ENCODE measurements around the gene OTP.
A peak's percentile ranks its signal among the peaks of the same experiment; 100 is the strongest.

OTP gene

DNA sequence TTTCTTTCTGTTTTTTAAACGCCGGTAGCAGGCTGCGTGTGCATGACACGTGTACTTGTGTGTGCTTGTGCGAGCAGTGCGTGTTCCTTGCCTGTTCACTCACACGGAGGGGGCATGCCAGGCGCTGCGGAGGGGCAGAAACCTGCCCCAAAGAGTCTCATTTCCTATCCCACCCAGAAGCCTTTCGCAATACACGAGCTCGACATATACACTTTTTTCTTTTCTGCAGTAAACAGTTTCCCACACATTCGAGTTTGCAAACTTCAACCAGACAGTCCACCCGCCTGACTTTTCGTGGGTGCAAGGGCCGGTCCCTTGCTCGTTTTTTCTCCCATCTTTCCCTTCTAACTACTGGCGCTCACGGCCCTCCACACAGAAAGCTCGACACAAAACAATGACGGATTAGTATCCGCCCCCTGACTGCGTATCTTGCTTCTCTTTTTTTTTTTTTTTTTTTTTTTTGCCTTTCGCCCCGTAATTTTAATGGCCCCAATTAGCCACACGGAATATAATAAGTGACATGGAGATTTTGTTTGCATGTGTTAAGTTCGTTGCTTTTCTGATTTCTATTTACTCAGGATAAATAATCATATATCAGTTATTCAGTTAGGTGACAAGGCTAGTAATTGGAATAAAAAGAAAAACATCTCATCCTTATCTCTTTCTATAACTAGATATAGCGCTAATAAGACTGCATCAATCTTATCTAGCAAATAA is 5.3 kb upstream of the OTP start:
- Mint-ChIP-seq H3K4me1 (ENCODE audit: low read depth) (peaks cover 29% of the 10 kb centered on the region), H3K4me3 (peak overlapping the region; percentile 48), H3K9me3 (peaks cover 4% of the 10 kb centered on the region), H3K27ac (no peak overlapping the region), H3K36me3 (ENCODE audit: low read depth) (peaks cover 9% of the 10 kb centered on the region), H3K27me3 (peaks cover 96% of the 10 kb centered on the region)

DNA sequence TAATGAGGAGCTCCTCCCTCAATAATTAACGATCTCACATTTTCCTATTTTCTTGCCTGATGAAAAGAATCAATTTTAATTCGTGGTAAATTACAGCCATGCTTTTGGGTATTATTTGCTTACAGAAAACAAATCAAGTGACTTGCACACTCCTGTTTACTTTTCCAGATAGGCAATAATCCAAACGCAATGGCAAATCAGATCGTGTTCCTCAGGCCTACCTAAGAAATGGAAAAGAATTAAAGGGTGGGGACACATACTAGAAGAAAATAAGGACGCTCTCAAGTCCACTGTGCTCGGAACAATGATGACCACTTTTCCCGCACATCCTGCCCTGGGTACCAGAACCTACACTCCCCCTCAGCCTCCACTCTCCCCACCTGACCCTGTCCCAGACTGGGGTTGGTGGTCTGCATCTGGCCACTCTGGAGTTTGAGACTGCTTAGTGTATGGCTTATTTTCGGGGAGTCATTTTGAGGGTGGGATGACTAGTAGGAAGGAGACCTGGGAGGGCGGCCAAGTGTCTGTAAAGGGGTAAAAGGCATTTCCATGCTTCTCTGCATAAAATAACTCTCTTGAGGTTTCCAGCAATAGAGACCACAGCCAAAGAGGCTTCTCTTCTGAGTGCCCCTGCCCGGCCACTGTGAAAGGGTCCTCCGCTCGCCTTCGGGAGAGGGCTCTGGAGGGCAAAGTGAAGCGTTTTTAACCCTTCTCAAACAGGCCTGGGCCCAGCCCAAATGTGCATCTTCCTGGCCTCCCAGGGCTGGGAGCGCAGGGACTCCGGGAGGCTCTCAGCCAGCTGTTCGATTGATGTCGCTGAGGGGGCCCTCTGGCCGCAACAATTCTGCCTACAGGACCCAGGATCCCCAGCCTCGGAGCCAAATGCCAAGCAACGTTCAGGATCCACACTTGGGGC is 4.5 kb upstream of the OTP start:
- peak overlapping the region; percentile 48 for H3K4me3 Mint-ChIP-seq
- peaks cover 29% of the 10 kb centered on the region for H3K4me1 Mint-ChIP-seq (ENCODE audit: low read depth)
- H3K36me3 Mint-ChIP-seq (ENCODE audit: low read depth) = peaks cover 9% of the 10 kb centered on the region
- H3K27ac Mint-ChIP-seq = no peak overlapping the region
- peaks cover 91% of the 10 kb centered on the region for H3K27me3 Mint-ChIP-seq
- peaks cover 4% of the 10 kb centered on the region for H3K9me3 Mint-ChIP-seq

DNA sequence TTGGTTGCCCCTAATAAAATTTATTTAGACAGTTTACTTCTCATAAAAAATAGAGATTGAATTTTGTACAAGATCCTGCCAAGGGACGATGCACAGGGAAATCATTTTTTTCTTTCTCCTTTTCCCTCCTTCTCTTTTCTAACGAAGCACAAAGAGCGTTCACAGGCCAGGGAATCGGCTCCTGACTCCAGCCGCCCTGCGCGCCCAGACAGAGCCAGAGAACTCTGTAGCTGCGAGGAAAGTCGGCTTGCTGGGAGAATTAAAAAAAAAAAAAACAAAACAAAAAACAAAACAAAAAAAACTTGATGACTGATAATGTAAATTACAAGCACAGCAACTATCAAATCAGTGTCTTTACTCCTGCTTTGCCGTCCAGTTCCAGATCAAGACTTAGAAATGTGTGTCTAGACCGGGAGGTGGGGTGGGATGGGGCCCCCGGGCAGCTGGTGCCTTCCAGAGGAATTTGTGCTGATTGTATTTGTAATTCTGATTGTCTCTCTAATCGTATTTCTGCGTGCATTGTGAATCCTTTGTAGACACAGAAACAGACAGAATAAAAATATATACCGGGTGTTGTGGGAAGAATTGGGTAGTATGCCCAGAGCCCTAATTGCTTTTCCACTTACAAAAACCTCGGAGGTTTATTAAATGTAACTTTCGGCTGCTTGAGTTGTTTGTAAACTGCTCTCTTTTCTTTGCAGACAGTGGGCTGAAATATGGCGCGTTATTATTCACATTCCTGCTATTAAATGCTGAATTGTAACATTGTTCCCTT is 3.6 kb upstream of the OTP start:
- H3K27ac Mint-ChIP-seq = no peak overlapping the region
- H3K36me3 Mint-ChIP-seq (ENCODE audit: low read depth) = peaks cover 15% of the 10 kb centered on the region
- H3K4me3 Mint-ChIP-seq = no peak overlapping the region
- H3K4me1 Mint-ChIP-seq (ENCODE audit: low read depth) = peaks cover 38% of the 10 kb centered on the region
- H3K9me3 Mint-ChIP-seq = peaks cover 11% of the 10 kb centered on the region
- peaks cover 91% of the 10 kb centered on the region for H3K27me3 Mint-ChIP-seq

DNA sequence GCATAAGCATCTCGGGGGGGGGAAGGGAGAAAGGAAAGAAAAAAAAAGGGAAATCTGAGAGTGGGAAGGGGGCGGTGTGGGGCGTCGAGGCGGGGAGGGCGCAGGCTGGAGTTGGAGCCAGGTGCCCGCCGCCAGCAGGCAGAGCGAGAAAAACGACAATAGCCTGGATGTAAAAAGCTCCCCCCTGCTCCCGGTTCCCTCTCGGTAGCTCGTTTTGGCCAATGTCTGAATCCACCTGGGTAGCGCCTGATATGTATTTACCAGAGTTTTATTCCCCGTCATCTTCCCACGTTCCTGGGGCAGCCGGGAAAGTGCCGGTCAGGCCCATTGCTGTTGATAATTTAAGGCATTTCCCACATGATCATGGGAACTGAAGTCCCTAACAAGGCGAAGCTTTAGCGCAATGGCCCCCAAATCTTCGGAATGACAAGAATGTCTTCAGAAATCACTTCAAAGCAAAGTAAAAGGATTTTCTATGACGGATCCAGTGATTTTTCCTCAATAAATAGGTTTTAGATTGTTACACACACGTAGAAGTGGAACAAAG is 3.0 kb upstream of the OTP start:
- no peak overlapping the region for H3K4me3 Mint-ChIP-seq
- peaks cover 11% of the 10 kb centered on the region for H3K9me3 Mint-ChIP-seq
- peaks cover 38% of the 10 kb centered on the region for H3K4me1 Mint-ChIP-seq (ENCODE audit: low read depth)
- H3K36me3 Mint-ChIP-seq (ENCODE audit: low read depth) = peaks cover 15% of the 10 kb centered on the region
- H3K27me3 Mint-ChIP-seq = peaks cover 88% of the 10 kb centered on the region
- peak overlapping the region; percentile 73 for H3K27ac Mint-ChIP-seq

DNA sequence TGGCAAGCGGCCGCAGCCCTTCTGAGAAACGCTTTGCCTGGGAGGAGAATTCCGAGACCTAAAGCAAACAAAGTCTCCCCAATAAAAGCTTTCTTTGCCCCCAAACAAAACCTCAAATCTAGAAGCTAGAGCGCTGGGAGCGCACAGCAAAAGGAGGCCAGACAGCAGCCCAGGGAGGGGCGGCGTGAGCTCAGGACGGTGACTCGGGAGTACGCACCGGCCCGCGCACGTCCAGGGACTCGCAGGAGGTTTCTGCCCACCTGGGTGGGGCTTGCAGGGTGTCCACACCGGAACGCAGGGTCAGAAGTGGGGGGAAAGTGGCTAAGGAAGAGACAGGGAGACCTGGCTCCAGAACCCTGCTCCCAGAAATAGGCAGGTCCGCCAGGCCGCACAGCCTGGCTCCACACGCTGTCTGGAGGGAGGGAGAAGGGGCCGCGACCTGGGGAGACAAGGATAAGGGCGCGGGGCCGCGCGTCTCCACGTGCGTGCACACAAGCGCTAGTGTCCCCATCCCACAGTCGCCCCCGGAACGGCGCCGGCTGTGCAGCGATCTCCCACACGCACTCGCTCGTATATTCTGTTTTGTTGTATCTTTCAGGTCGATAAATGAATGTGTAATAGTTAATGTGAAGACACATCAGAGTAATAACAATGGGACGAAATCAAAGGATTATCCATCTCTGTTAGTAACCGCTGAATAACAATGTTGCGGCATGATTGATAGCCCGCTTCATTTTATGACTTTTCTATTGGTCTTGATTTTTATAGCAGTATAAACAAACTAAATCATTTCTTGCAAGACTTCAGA is 2.3 kb upstream of the OTP start:
- peak overlapping the region; percentile 42 for H3K4me3 Mint-ChIP-seq
- peaks cover 38% of the 10 kb centered on the region for H3K4me1 Mint-ChIP-seq (ENCODE audit: low read depth)
- peak overlapping the region; percentile 73 for H3K27ac Mint-ChIP-seq
- H3K9me3 Mint-ChIP-seq = peaks cover 11% of the 10 kb centered on the region
- H3K36me3 Mint-ChIP-seq (ENCODE audit: low read depth) = peaks cover 15% of the 10 kb centered on the region
- peaks cover 88% of the 10 kb centered on the region for H3K27me3 Mint-ChIP-seq

DNA sequence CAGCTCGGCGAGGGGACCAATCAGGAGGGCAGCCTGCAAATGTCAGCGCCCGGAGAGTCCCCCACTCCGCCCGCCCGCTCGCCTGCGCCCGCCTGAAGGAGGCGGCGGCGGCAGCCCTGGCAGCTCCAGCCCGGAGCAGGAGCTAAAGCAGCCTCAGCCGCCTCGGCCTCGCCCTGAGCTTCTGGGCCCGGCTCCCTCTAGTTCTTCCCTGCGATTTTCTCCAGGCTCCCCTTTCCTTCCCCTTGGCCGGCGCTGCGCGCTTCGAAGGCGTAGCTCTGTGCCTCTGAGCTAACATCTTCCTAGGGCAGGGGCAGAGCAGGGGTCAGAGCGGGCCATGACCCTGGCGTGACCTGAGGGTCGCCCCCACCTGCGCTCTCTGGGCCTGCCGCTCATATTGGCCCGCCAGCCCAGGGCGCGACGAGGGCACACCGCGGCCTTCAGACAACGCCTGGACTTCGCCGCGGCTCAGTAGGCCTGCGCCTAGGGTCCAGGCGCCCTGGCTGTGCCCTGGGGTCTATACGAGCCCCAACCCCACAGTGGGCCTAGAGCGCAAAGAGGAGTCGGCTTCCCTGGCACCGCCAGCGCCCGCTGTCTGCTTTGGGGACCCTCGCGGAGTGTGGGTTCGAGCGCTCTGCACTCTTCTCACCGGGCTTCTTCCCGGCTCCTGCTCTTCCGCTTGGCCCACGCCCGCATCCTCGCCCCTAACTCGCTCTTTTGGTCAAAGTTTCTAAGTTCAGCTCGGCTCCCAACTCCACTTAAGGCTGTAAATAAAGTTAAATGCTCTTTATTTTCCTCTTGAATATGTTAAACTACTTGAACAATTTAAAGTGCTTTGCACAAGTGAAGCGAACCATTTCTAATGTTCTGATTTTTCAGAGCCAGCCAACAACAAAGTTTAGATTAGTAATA is 504 bp upstream of the OTP start:
- no peak overlapping the region for H3K4me3 Mint-ChIP-seq
- H3K27ac Mint-ChIP-seq = no peak overlapping the region
- H3K9me3 Mint-ChIP-seq = peaks cover 11% of the 10 kb centered on the region
- peaks cover 29% of the 10 kb centered on the region for H3K4me1 Mint-ChIP-seq (ENCODE audit: low read depth)
- H3K27me3 Mint-ChIP-seq = peaks cover 84% of the 10 kb centered on the region
- H3K36me3 Mint-ChIP-seq (ENCODE audit: low read depth) = peaks cover 15% of the 10 kb centered on the region

DNA sequence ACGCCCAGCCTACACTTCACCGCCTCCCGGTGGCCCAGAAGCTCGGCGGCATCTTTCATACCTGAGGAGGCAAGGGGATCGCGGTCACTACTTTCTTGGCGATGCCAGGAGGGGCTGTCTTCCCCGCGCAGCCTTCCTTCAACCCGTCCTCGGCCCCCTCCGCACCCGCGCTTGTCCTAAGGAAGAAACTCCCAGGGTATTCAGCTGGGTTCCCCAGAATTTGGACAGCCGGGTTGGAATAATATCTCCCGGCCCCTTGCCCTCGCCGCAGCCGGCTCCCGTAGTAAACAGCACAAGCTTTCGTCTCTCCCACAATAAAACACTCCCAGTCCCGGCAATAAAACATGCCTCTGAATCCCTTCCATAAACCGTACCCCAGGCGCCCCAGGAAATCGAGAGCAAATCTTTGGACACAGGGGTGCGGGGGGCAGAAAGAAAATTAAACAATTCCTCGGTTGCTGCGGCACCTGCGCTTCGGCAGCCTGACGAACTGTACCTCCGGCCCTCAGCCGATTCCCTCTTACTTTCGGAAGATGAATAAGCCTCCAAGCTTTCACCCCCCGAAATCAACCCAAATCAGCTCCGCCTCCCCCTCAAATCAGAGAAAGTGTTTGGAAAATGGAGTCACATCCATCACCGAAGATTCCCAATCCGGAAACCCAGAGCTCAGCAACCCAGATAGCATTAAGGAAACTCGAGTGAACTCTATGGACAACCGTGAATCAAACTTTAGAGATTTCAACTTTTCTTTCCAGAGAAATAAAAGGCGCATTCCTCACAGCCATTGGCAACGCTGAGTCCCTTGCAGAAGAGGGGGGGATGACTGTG is 1.1 kb downstream of the OTP start:
- Mint-ChIP-seq H3K27me3 (peaks cover 84% of the 10 kb centered on the region), H3K4me1 (ENCODE audit: low read depth) (peaks cover 24% of the 10 kb centered on the region), H3K4me3 (peak overlapping the region; percentile 21), H3K27ac (peak overlapping the region; percentile 38), H3K9me3 (peaks cover 19% of the 10 kb centered on the region), H3K36me3 (ENCODE audit: low read depth) (peaks cover 23% of the 10 kb centered on the region)

DNA sequence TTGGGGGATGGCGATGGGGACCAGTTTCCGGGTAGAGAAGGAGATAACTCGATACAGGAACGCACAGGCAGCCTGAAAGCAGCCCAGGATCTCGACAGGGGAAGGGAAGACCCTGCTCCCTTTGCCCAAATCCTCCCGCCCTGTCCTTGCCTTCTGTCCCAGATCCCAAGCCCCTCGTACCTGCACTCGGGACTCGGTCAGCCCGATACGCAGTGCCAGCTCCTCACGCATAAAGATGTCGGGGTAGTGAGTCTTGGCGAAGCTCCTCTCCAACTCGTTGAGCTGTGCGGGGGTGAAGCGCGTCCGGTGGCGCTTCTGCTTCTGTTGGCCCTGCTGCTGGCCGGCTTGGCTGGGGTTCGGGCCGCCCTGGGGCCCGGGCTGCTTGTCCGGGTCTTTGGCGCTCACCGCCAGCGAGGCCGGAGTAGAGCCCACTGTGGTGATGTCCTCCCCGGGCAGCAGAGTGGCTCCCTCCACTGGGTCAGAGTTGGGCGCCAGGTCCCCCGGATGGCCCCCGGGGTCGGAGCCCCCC is 1.8 kb downstream of the OTP start:
- peaks cover 23% of the 10 kb centered on the region for H3K36me3 Mint-ChIP-seq (ENCODE audit: low read depth)
- H3K4me1 Mint-ChIP-seq (ENCODE audit: low read depth) = peaks cover 26% of the 10 kb centered on the region
- peaks cover 84% of the 10 kb centered on the region for H3K27me3 Mint-ChIP-seq
- H3K27ac Mint-ChIP-seq = peak overlapping the region; percentile 27
- no peak overlapping the region for H3K4me3 Mint-ChIP-seq
- H3K9me3 Mint-ChIP-seq = peaks cover 19% of the 10 kb centered on the region

DNA sequence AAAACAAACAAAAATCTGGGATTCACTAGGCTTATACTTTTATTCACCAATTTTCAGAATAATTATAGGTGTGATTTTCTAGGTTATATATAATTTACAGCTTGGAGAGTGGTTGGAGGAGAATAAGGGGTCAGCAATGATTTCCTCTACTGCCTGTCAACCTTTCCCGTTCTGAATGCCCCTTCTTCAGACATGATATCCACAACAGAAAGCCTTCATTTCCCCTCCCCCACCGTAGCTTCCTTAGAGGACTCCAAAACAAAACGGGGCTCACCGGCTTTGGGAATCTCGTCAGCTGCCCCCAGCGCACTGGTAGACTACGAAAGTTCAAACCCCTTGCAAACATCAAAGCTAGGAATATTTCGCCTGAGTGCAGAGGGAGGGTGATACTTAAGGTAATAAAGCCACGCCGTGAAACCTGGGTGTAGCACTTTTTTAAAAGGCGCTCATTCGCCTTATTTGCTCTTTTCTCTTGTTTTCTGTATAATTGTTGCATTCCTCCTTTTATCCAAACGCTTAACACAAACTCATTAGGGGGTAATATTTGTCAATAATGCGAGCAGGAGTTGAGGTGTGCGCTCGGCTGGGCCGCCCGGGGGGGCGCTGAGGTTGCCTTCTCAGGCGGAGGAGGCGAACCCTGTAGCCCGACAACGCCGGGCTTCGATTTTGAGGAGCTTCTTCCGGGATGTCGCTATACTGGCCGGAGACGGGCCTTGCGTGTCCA is 2.4 kb downstream of the OTP start:
- peak overlapping the region; percentile 27 for H3K27ac Mint-ChIP-seq
- peaks cover 24% of the 10 kb centered on the region for H3K4me1 Mint-ChIP-seq (ENCODE audit: low read depth)
- peaks cover 84% of the 10 kb centered on the region for H3K27me3 Mint-ChIP-seq
- no peak overlapping the region for H3K4me3 Mint-ChIP-seq
- peaks cover 21% of the 10 kb centered on the region for H3K36me3 Mint-ChIP-seq (ENCODE audit: low read depth)
- peaks cover 17% of the 10 kb centered on the region for H3K9me3 Mint-ChIP-seq

DNA sequence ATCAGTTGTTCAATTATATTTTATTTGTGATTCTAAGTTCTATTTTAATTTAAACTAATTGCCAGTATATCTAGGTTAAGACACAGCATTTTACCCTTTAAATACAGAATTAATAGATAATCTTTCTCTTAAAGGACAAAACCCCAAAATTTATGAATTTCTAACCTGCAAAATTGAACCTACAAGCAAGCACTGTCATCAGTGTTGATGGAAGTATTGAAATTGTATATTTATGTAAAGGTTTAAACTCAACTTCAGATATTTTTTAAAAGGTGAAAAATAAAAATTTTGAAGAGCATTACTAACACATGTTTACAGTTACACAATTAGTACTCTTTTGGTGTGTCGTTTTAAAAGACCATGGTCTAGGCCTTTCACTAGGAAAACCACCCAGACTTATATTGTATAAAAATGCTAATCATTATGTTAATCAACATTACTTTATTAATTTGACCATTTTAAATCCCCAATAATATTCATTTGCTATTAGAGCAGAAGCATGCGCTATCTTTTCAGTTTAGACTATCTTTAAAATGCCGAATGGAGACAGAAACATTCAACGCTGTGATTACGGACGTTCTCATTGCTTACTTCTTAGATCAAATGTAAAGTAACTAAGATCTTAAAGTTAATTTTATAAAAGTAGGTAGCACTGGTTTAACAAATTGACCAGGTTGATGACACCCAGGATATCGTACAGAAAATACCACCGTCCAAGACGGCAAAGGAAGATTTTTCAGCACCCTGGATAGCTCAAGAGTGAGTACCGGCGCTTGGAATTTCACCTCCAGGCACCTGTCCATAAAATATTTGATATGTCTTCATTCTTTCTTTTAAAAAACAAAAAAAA is 3.2 kb downstream of the OTP start:
- H3K9me3 Mint-ChIP-seq = peaks cover 16% of the 10 kb centered on the region
- peaks cover 80% of the 10 kb centered on the region for H3K27me3 Mint-ChIP-seq
- H3K27ac Mint-ChIP-seq = no peak overlapping the region
- peaks cover 19% of the 10 kb centered on the region for H3K36me3 Mint-ChIP-seq (ENCODE audit: low read depth)
- peaks cover 27% of the 10 kb centered on the region for H3K4me1 Mint-ChIP-seq (ENCODE audit: low read depth)
- H3K4me3 Mint-ChIP-seq = no peak overlapping the region

DNA sequence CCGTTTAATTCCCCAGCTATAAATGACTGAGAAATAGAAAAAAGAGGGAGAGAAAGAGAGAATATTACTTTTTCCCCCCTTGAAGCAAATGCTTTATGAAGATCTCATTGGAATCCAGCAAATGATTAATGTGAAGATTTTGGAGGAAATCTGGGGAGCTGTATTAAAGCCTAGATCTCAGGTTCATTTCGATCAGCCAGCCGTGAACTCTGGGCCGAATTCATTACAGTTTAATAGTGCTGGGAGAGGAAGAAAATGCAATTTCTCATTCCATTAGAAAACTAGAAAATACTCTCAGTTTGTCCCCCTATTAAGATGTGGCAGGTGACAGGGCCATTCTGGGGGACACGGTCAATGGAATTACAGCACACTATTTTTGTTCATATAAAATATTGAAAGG is 4.8 kb downstream of the OTP start:
- H3K4me3 Mint-ChIP-seq = no peak overlapping the region
- peaks cover 75% of the 10 kb centered on the region for H3K27me3 Mint-ChIP-seq
- H3K9me3 Mint-ChIP-seq = peaks cover 16% of the 10 kb centered on the region
- H3K36me3 Mint-ChIP-seq (ENCODE audit: low read depth) = peaks cover 14% of the 10 kb centered on the region
- no peak overlapping the region for H3K27ac Mint-ChIP-seq
- peaks cover 33% of the 10 kb centered on the region for H3K4me1 Mint-ChIP-seq (ENCODE audit: low read depth)
